ENCODE data around the gene AFM.

AFM gene

GRCh38 chr4:73518340-73518739, 36.8 kb downstream of the AFM start:
- TF ChIP-seq CTCF (IDR thresholded peaks at IDR 0.05) = no peak

GRCh38 chr4:73520821-73521220, 39.3 kb downstream of the AFM start:
- no peak for TF ChIP-seq CTCF (IDR thresholded peaks at IDR 0.05)

GRCh38 chr4:73523126-73523525, 41.6 kb downstream of the AFM start:
- no peak for TF ChIP-seq CTCF (IDR thresholded peaks at IDR 0.05)

GRCh38 chr4:73525611-73526010, 44.1 kb downstream of the AFM start:
- TF ChIP-seq CTCF (IDR thresholded peaks at IDR 0.05) = no peak

- TF ChIP-seq CTCF (IDR thresholded peaks at IDR 0.05) = no peak
These were observed 45.7 kb downstream of the AFM start for GRCh38 chr4:73527196-73527595.

- no peak for TF ChIP-seq CTCF (IDR thresholded peaks at IDR 0.05)
These were observed 46.6 kb downstream of the AFM start for GRCh38 chr4:73528171-73528570.

GRCh38 chr4:73533515-73534422, 52.2 kb downstream of the AFM start:
- no peak for TF ChIP-seq CTCF (IDR thresholded peaks at IDR 0.05)
